Activated T-helper 17 cell treated with anti-CD3 and anti-CD28 coated beads, Interleukin-2, amount 50 U/mL, for 72 hours (primary cell): ENCODE measurements around the gene ANKHD1. TPM values are rescaled to one million over a fixed set of nuclear protein-coding genes. Genes with fewer than 3 reads are reported as not detected.
A peak's percentile ranks its signal among the peaks of the same experiment; 100 is the strongest.
"Not testable (repeated sequence)": the region's sequence is repeated elsewhere in the genome, so short reads cannot be mapped to it uniquely, and the experiment has no call there.

Experiments
- ATAC-seq: fragments of 150-1000 bp; cut with Tn5 transposase; replicated peaks from 2 replicates; pipeline ENCODE4 v1.10.0; 2021; ENCODE audit warnings: mild to moderate bottlenecking, moderate library complexity
- H3K27ac Mint-ChIP-seq: one replicate; pipeline ENCODE4 v1.8.0; 2022; ENCODE audit warnings: mixed read lengths
- H3K27me3 Mint-ChIP-seq: one replicate; pipeline ENCODE4 v1.8.0; 2022; ENCODE audit warnings: mixed read lengths
- H3K36me3 Mint-ChIP-seq: one replicate; pipeline ENCODE4 v1.8.0; 2022; ENCODE audit warnings: low read depth, mild to moderate bottlenecking, mixed read lengths
- H3K4me1 Mint-ChIP-seq: one replicate; pipeline ENCODE4 v1.8.0; 2022; ENCODE audit warnings: mixed read lengths
- H3K4me3 Mint-ChIP-seq: one replicate; pipeline ENCODE4 v1.8.0; 2022; ENCODE audit warnings: mild to moderate bottlenecking, mixed read lengths
- H3K9me3 Mint-ChIP-seq: one replicate; pipeline ENCODE4 v1.8.0; 2022; ENCODE audit warnings: mixed read lengths
- total RNA-seq, 2 donors: library from RNA; stranded (reverse); gene quantifications; one replicate each; pipeline ENCODE4 v1.2.3, GENCODE V29; 2022

ANKHD1 gene
- total RNA-seq, 2 donors from 2014 or later: 94.5 to 119 TPM

DNA sequence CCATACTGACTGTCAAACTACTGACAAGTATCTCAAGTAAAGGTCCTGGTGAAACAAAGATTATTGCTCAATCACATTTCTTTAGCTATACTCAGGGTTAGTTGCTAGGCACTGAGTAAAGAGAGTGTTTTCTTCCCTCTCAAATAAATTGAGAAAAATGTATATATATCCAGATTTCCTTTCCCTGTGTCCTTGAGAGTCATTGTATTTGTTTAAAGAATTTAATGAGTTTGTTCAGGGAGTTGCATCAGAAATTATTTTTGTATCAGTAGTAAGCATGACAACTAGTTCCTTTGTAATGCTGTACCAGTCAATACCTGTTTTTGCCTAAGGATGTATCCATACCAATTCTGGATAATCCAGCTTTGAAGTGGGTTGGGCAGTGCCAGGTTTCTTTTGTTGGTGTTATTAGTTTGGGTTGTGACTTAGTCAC, 3.2 kb upstream of the ANKHD1 start:
- Mint-ChIP-seq H3K4me3 (no peak overlapping the region), H3K27ac (no peak overlapping the region)

GRCh38 chr5:140399979-140400729, 1.5 kb upstream of the ANKHD1 start:
- Mint-ChIP-seq H3K27me3 (no peaks in the 10 kb centered on the region), H3K4me3 (no peak overlapping the region), H3K27ac (no peak overlapping the region), H3K9me3 (no peaks in the 10 kb centered on the region), H3K36me3 (no peaks in the 10 kb centered on the region), H3K4me1 (peaks cover 14% of the 10 kb centered on the region)
- peak; percentile 0 for ATAC-seq

More for the DNA sequence above, 3.2 kb upstream of the ANKHD1 start:
- no peak for ATAC-seq
- H3K4me1 Mint-ChIP-seq: peaks cover under 1% of the 10 kb centered on the region
- H3K27me3 Mint-ChIP-seq: no peaks in the 10 kb centered on the region
- H3K36me3 Mint-ChIP-seq: no peaks in the 10 kb centered on the region
- H3K9me3 Mint-ChIP-seq: no peaks in the 10 kb centered on the region

DNA sequence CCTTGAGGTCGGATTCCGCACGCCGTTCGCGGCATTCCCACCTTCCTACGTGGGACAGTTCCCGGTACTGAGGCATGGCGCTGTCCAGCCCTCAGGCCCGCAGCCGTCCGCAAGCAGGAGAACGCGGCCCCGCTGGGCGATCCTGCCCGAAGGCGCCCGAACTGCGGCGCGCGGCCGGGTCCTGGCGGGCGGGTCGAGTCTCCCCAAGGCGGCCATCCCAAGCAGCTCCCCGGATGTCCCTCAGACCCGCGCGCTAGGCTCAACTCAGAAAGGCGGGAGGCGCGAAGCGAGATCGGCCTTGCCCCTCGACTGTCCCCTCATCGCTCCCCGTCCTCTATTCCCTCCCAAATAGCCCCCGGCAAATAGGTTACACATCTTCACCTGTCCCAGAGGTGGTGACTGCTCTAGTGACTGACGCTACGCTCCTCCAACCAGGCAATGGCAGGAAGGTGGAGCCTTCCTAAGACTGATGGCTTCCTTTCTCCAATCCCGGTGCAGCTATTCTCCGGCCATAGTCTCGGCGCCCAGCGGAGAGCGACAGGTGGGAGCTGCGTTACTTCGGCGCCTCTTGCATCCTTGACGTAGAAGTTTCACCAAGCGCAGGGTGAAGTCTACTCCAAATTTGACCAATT, 787 bp upstream of the ANKHD1 start:
- ATAC-seq: peak; percentile 79
- no peak overlapping the region for H3K4me3 Mint-ChIP-seq
- H3K36me3 Mint-ChIP-seq: peaks cover under 1% of the 10 kb centered on the region
- H3K27ac Mint-ChIP-seq: no peak overlapping the region
- H3K4me1 Mint-ChIP-seq: peaks cover 15% of the 10 kb centered on the region
- H3K27me3 Mint-ChIP-seq: no peaks in the 10 kb centered on the region
- H3K9me3 Mint-ChIP-seq: no peaks in the 10 kb centered on the region

- H3K4me3 Mint-ChIP-seq: no peak overlapping the region
These were observed 833 bp downstream of the ANKHD1 start for GRCh38 chr5:140402258-140403074.

DNA sequence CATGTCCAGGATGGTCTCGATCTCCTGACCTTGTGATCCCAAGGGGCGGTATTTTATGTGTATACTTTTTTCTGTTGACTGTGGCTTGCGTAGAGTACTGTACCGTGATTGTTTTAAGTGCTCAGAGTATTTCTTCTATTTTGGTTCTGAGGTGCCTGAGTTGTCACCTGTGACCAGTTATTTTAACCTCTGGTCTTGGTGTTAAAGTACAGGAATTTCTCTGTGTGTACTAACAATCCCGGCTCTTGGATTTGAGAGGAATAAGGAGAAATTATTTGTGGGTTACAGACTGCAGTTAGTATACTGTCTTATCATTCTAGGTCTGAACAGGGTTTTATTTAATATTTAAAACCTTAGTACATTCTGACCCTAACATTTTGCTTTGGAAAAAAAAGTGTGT, 2.0 kb downstream of the ANKHD1 start:
- peaks cover 16% of the 10 kb centered on the region for H3K4me1 Mint-ChIP-seq
- H3K27me3 Mint-ChIP-seq: no peaks in the 10 kb centered on the region
- no peaks in the 10 kb centered on the region for H3K9me3 Mint-ChIP-seq
- no peak overlapping the region for H3K27ac Mint-ChIP-seq
- H3K4me3 Mint-ChIP-seq: no peak overlapping the region
- peaks cover 19% of the 10 kb centered on the region for H3K36me3 Mint-ChIP-seq
- no peak for ATAC-seq

More at GRCh38 chr5:140402258-140403074, 833 bp downstream of the ANKHD1 start:
- peak; percentile 0 for ATAC-seq
- no peaks in the 10 kb centered on the region for H3K27me3 Mint-ChIP-seq
- no peak overlapping the region for H3K27ac Mint-ChIP-seq
- H3K4me1 Mint-ChIP-seq: peaks cover 15% of the 10 kb centered on the region
- peaks cover 14% of the 10 kb centered on the region for H3K36me3 Mint-ChIP-seq
- H3K9me3 Mint-ChIP-seq: no peaks in the 10 kb centered on the region

DNA sequence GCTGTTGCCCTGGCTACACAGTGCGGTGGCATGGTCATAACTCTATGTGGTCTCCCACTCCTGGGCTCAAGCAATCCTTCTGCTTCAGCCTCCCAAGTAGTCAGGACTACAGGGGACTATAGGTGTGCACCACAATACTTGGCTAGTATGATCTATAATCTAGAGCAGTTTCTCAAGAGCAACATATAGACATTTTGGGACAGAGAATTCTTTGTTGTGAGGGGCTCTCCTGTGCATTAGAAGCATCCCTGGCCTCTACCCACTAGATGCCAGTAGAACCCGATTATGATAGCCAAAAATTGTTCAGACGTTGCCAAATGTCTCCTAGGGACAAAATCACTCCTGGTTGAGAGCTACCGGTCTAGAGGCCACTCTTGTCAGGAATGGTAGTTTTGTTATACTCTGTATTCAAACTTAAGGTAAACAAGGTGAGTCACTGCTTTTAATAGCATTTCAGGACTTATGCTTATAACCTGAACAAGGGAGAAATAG, 7.2 kb downstream of the ANKHD1 start:
- Mint-ChIP-seq H3K36me3 (peaks cover 53% of the 10 kb centered on the region), H3K27ac (no peak overlapping the region), H3K4me1 (peaks cover 20% of the 10 kb centered on the region), H3K9me3 (no peaks in the 10 kb centered on the region), H3K27me3 (no peaks in the 10 kb centered on the region), H3K4me3 (peak overlapping the region; percentile 8)
- no peak for ATAC-seq

DNA sequence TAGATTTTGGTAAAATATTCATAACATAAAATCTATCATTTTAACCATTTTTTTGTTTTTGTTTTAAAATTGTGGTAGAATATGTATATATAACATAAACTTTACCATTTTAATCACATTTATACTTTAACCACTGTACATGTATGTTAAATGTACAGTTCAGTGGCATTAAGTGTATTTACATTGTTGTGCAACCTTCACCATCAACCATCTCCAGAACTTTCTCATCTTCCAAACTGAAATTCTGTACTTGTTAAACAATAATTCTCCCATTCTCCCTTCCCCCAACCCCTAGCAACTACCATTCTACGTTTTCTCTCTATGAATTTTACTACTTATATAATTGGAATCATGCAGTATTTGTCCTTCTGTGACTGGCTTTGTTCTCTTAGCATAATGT, 11.6 kb downstream of the ANKHD1 start:
- no peaks in the 10 kb centered on the region for H3K27me3 Mint-ChIP-seq
- no peak overlapping the region for H3K27ac Mint-ChIP-seq
- peaks cover 16% of the 10 kb centered on the region for H3K4me1 Mint-ChIP-seq
- H3K4me3 Mint-ChIP-seq: no peak overlapping the region
- H3K36me3 Mint-ChIP-seq: peaks cover 54% of the 10 kb centered on the region
- no peak for ATAC-seq
- no peaks in the 10 kb centered on the region for H3K9me3 Mint-ChIP-seq

DNA sequence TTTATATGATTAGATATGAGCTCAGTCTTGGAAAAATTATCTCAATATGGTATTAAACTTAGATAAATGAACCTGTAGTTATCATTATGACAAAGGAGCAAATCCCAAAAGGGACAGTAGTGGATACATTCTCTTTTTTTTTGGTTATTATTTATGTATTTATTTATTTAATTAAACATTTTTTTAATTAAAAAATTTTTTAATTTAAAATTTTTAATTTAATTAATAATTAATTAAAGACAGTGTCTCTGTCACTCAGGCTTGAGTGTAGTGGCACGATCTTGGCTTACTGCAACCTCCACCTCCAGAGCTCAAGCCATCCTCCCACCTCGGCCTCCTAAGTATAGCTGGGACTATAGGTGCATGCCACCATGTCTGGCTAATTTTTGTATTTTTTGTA, 15.6 kb downstream of the ANKHD1 start:
- H3K9me3 Mint-ChIP-seq: no peaks in the 10 kb centered on the region
- no peaks in the 10 kb centered on the region for H3K27me3 Mint-ChIP-seq
- no peak overlapping the region for H3K27ac Mint-ChIP-seq
- no peak for ATAC-seq
- peaks cover 62% of the 10 kb centered on the region for H3K36me3 Mint-ChIP-seq
- peaks cover 35% of the 10 kb centered on the region for H3K4me1 Mint-ChIP-seq
- H3K4me3 Mint-ChIP-seq: no peak overlapping the region

DNA sequence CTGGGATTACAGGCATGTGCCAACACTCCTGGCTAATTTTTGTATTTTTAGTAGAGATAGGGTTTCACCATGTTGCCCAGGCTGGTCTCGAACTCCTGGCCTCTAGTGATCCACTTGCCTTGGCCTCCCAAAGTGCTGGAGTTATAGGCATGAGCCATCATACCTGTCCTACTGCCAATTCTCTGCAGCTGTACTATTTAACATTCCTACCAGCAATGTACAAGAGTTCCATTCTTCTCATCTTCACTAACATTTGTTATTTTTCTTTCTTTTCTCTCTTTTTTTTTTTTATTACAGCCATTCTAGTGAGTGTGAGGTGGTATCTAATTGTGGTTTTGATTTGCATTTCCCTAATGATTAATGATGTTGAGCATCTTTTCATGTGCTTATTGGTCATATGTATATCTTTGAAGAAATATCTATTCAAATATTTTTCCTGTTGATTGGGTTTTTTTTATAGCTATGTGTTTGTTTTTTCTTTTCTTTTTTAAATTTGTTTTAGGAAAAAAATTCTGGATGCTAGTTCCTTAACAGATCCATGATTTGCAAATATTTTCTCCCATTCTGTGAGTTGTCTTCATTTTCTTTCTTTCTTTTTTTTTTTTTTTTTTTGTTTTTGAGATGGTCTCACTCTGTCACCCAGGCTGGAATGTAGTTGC, 17.4 kb downstream of the ANKHD1 start:
- H3K27me3 Mint-ChIP-seq: no peaks in the 10 kb centered on the region
- H3K27ac Mint-ChIP-seq: no peak overlapping the region
- H3K36me3 Mint-ChIP-seq: peaks cover 55% of the 10 kb centered on the region
- ATAC-seq: no peak
- H3K9me3 Mint-ChIP-seq: no peaks in the 10 kb centered on the region
- H3K4me1 Mint-ChIP-seq: peaks cover 42% of the 10 kb centered on the region
- no peak overlapping the region for H3K4me3 Mint-ChIP-seq

GRCh38 chr5:140420226-140420570, 18.6 kb downstream of the ANKHD1 start:
- Mint-ChIP-seq H3K36me3 (peaks cover 43% of the 10 kb centered on the region), H3K4me3 (peak overlapping the region; percentile 45), H3K27me3 (no peaks in the 10 kb centered on the region), H3K27ac (peak overlapping the region; percentile 38), H3K4me1 (peaks cover 42% of the 10 kb centered on the region), H3K9me3 (no peaks in the 10 kb centered on the region)
- ATAC-seq: no peak

GRCh38 chr5:140420665-140421361, 19.2 kb downstream of the ANKHD1 start:
- peaks cover 42% of the 10 kb centered on the region for H3K36me3 Mint-ChIP-seq
- H3K9me3 Mint-ChIP-seq: no peaks in the 10 kb centered on the region
- no peaks in the 10 kb centered on the region for H3K27me3 Mint-ChIP-seq
- peak overlapping the region; percentile 38 for H3K27ac Mint-ChIP-seq
- ATAC-seq: peak; percentile 93
- H3K4me3 Mint-ChIP-seq: peak overlapping the region; percentile 45
- peaks cover 45% of the 10 kb centered on the region for H3K4me1 Mint-ChIP-seq

DNA sequence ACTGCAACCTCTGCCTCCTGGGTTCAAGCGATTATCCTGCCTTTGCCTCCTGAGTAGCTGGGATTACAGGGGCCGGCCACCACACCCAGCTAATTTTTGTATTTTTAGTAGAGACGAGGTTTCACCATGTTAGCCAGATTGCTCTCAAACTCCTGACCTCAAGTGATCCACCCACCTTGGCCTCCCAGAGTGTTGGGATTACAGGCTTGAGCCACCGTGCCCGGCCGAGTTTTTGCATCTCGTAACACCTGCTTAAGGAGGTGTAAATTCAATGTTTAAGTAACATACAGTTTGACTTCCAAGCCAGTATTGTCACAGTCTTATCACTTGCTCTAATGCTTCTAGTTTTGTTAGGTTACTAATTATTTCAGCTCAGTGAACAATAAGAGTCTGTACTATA, 19.7 kb downstream of the ANKHD1 start:
- ATAC-seq, H3K27me3 Mint-ChIP-seq, H3K9me3 Mint-ChIP-seq: not testable (repeated sequence)
- Mint-ChIP-seq H3K4me1 (peaks cover 41% of the 10 kb centered on the region), H3K36me3 (peaks cover 37% of the 10 kb centered on the region), H3K4me3 (peak overlapping the region; percentile 45), H3K27ac (peak overlapping the region; percentile 38)

DNA sequence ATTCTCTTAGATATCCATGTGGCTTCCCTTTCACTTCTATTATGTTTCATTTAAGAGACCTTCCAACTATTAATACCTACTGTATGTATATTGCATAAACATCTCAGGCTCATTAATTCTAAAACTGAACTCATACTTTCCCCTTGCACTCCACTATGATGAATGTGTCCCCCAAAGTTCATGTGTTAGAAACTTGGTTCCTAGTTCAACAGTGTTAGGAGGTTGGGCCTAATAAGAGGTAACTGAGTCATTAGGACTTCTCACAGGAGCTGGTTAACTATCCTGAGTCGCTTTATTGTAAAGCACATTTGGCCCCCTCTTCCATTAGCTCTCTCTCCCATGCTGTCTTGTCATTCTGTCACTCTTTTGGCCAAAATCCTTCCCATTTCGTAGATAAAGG, 22.0 kb downstream of the ANKHD1 start:
- ATAC-seq: no peak
- peaks cover 36% of the 10 kb centered on the region for H3K4me1 Mint-ChIP-seq
- H3K27me3 Mint-ChIP-seq: no peaks in the 10 kb centered on the region
- H3K27ac Mint-ChIP-seq: no peak overlapping the region
- H3K9me3 Mint-ChIP-seq: no peaks in the 10 kb centered on the region
- peaks cover 37% of the 10 kb centered on the region for H3K36me3 Mint-ChIP-seq
- no peak overlapping the region for H3K4me3 Mint-ChIP-seq

DNA sequence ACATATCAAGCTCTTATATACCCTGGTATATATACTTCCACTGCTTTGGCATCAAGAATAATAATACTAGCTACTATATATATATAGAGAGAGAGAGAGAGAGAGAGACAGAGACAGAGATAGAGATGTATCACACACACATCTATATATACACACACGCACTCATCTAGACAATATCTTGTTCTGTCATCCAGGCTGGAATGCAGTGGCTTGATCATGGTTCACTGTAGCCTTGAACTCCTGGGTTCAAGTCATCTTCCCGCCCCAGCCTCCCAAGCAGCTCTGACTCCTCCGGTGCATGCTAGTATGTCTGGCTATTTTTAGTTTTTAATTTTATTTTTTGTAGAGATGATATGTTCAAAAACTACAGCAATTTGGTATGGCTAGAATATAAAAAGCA, 22.5 kb downstream of the ANKHD1 start:
- peaks cover 34% of the 10 kb centered on the region for H3K36me3 Mint-ChIP-seq
- H3K27ac Mint-ChIP-seq: no peak overlapping the region
- no peaks in the 10 kb centered on the region for H3K27me3 Mint-ChIP-seq
- no peak for ATAC-seq
- H3K4me3 Mint-ChIP-seq: no peak overlapping the region
- H3K4me1 Mint-ChIP-seq: peaks cover 31% of the 10 kb centered on the region
- no peaks in the 10 kb centered on the region for H3K9me3 Mint-ChIP-seq
